Breast epithelium (tissue), 4 donors: ENCODE measurements around the gene MYADML2. TPM values are rescaled to one million over a fixed set of nuclear protein-coding genes. Genes with fewer than 3 reads are reported as not detected.

Experiments
- DNase-seq, 2 donors: peaks; one replicate each; pipeline ENCODE4 v3.0.0-alpha.2; 2019; ENCODE audit warnings: low spot score in 2 of 2
- H3K27ac ChIP-seq, 2 donors: fragments of 200-600 bp; sonication (generic) in 1 of 2; one replicate each; pipeline ENCODE4 v1.5.1; 2016 to 2019; ENCODE audit warnings: mild to moderate bottlenecking in 1 of 2
- H3K27me3 ChIP-seq, 2 donors: fragments of 200-600 bp; sonication (generic) in 1 of 2; one replicate each; pipeline versions ENCODE4 v1.5.1 to v1.6.0; 2017 to 2019; ENCODE audit warnings: control low read depth in 1 of 2, mild to moderate bottlenecking in 1 of 2
- H3K36me3 ChIP-seq: fragments of 200-600 bp; one replicate; pipeline ENCODE4 v1.5.1; 2019
- H3K4me1 ChIP-seq, 2 donors: fragments of 200-600 bp; sonication (generic); one replicate each; pipeline ENCODE4 v1.5.1; 2016 to 2019; ENCODE audit warnings: control low read depth in 1 of 2
- H3K4me3 ChIP-seq, 3 donors: fragments of 200-600 bp; sonication (generic); 1 replicate in 2 of 3; 2 replicates in 1 of 3; pipeline ENCODE4 v1.5.1; 2016 to 2019; ENCODE audit warnings: mild to moderate bottlenecking in 3 of 3, moderate library complexity in 2 of 3
- H3K9me3 ChIP-seq, 2 donors: fragments of 200-600 bp; sonication (generic) in 1 of 2; one replicate each; pipeline ENCODE4 v1.5.1; 2016 to 2019; ENCODE audit warnings: control low read depth in 1 of 2
- POLR2A ChIP-seq: fragments of 450-650 bp; IDR thresholded peaks from one replicate; pipeline ENCODE4 v1.6.1; 2016; ENCODE audit warnings: antibody characterized with exemption, mild to moderate bottlenecking, moderate library complexity
- POLR2AphosphoS5 ChIP-seq, 3 donors: sonication (generic); formaldehyde crosslinking; IDR thresholded peaks; one replicate each; pipeline ENCODE4 v1.6.1; 2017; ENCODE audit warnings: antibody characterized with exemption in 3 of 3
- intact Hi-C: fragments of 100-400 bp; cut with DNase I; formaldehyde crosslinking; loops from one replicate; pipeline ENCODE4 v1.15.1; 2023; ENCODE audit warnings: low total_unique reads
- total RNA-seq, 3 donors: library from RNA; depleted of rRNA; stranded (reverse); fragments of >200 nt; gene quantifications; one replicate each; pipeline ENCODE4 v1.1.0, GENCODE V29; 2016
- TF ChIP-seq, protein P1 (sequence below), 3 donors: fragments of 450-650 bp; IDR thresholded peaks; one replicate each; pipeline ENCODE4 v1.5.1; 2016 to 2017; ENCODE audit warnings: antibody characterized with exemption in 3 of 3, mild to moderate bottlenecking in 3 of 3, moderate library complexity in 3 of 3

The MYADML2 gene
- total RNA-seq, 3 donors from 2014 or later = not detected

DNA sequence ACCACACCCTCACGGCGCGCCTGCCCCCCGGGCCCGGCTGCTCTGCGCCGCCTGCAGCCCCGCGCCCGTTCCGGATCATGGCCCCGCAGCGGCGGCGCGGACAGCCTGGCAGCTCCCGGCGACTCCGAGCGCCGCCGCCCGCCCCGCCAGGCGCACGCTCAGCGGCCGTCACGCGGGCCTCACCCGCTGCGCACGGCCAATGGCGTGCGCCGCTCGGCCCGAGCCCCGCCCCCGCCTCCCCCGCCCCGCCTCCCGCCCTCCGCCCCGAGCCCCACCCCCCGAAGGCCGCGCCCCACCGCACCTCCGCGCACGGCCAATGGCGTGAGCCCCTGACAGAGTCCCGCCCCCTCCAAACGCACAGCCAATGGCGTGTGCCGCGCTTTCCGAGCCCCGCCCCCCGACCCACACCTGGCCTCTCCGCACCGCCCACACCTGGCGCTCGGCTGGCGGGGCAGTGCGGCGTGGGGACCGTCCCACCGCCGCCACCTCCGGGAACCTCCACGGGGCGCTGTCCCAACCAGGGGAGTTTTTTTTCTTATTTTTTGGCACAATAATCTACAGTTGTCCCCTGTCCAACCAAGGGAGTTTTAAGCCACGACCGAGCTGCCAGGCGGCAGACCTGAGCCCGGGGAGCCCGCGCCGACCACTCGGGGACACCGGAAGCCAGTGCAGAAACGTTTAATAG is 35.6 kb downstream of the MYADML2 start, which contains the start of gene PCYT2:
Gene PCYT2, minus strand, starts transcription at position 123 of the 685 bp plus-strand sequence. Its CDS starts 44 bp downstream, at position 79.
- no peaks in the 10 kb centered on the region for H3K9me3 ChIP-seq
- peak within 1 kb of the TSS; percentile 65 to 66 for H3K27ac ChIP-seq
- DNase-seq = peak; percentile 94 to 97
- H3K36me3 ChIP-seq = no peaks in the 10 kb centered on the region
- peaks cover 0 to 9% of the 10 kb centered on the region in 2 donors for H3K4me1 ChIP-seq
- peak within 1 kb of the TSS; percentile 76 to 98 (median 76) for H3K4me3 ChIP-seq
- TF ChIP-seq POLR2A (no peak), POLR2AphosphoS5 (IDR thresholded peaks at IDR 0.05) (peak in 1 of 3 donors; percentile 18)
- TF ChIP-seq, protein P1, sequence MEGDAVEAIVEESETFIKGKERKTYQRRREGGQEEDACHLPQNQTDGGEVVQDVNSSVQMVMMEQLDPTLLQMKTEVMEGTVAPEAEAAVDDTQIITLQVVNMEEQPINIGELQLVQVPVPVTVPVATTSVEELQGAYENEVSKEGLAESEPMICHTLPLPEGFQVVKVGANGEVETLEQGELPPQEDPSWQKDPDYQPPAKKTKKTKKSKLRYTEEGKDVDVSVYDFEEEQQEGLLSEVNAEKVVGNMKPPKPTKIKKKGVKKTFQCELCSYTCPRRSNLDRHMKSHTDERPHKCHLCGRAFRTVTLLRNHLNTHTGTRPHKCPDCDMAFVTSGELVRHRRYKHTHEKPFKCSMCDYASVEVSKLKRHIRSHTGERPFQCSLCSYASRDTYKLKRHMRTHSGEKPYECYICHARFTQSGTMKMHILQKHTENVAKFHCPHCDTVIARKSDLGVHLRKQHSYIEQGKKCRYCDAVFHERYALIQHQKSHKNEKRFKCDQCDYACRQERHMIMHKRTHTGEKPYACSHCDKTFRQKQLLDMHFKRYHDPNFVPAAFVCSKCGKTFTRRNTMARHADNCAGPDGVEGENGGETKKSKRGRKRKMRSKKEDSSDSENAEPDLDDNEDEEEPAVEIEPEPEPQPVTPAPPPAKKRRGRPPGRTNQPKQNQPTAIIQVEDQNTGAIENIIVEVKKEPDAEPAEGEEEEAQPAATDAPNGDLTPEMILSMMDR (IDR thresholded peaks at IDR 0.05) = peak in 1 of 3 donors; percentile 34
- H3K27me3 ChIP-seq = no peaks in the 10 kb centered on the region
- intact Hi-C loops = no loop called here

DNA sequence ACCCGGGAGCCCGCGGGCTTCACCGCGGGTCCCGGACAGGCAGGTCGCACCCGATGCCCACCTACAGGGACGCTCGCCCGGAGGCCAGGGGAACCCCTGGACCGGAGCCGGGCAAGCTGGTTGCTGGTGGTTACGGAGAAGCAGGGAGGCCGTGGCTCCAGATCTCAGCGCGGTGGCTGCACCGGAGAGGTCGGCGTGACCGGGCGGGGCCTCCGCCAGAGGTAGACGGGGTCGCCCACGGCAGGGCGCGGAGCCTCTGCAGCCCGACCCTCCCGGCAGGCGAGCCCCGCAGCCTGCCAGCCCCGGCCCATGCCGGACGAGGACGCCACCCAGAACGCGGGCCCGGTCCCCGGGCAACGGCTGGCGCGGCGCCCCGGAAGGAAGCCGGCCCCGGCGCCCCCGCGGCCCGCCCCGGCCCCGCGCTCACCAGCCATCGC is 36.2 kb downstream of the MYADML2 start:
- no peak for TF ChIP-seq POLR2AphosphoS5 (IDR thresholded peaks at IDR 0.05)
- no peak for TF ChIP-seq POLR2A
- TF ChIP-seq, protein P1 (IDR thresholded peaks at IDR 0.05) = no peak
- no peaks in the 10 kb centered on the region for H3K9me3 ChIP-seq
- DNase-seq = no peak
- H3K4me1 ChIP-seq = peaks cover 0 to 9% of the 10 kb centered on the region in 2 donors
- no peaks in the 10 kb centered on the region for H3K27me3 ChIP-seq
- intact Hi-C loops = no loop called here
- H3K36me3 ChIP-seq = no peaks in the 10 kb centered on the region
- H3K27ac ChIP-seq = peak overlapping the region; percentile 35 to 65
- peak overlapping the region; percentile 76 to 98 (median 76) for H3K4me3 ChIP-seq

- peaks cover 0 to 9% of the 10 kb centered on the region in 2 donors for H3K4me1 ChIP-seq
- H3K27ac ChIP-seq = peak overlapping the region; percentile 35 to 65
- DNase-seq = no peak
- no peaks in the 10 kb centered on the region for H3K36me3 ChIP-seq
- H3K27me3 ChIP-seq = no peaks in the 10 kb centered on the region
- intact Hi-C loops = no loop called here
- H3K9me3 ChIP-seq = no peaks in the 10 kb centered on the region
- peak overlapping the region; percentile 76 to 98 (median 76) for H3K4me3 ChIP-seq
- TF ChIP-seq POLR2A (no peak), POLR2AphosphoS5 (IDR thresholded peaks at IDR 0.05) (no peak)
- TF ChIP-seq, protein P1 (IDR thresholded peaks at IDR 0.05) = no peak
Measured at GRCh38 chr17:81909966-81910839, 36.8 kb downstream of the MYADML2 start.

- Histone ChIP-seq H3K9me3 (no peaks in the 10 kb centered on the region), H3K4me1 (peaks cover 0 to 9% of the 10 kb centered on the region in 2 donors), H3K27ac (no peak overlapping the region), H3K36me3 (no peaks in the 10 kb centered on the region), H3K27me3 (no peaks in the 10 kb centered on the region), H3K4me3 (no peak overlapping the region)
- TF ChIP-seq, protein P1 (IDR thresholded peaks at IDR 0.05) = no peak
- no peak for TF ChIP-seq POLR2A
- no peak for TF ChIP-seq POLR2AphosphoS5 (IDR thresholded peaks at IDR 0.05)
- intact Hi-C loops = no loop called here
- no peak for DNase-seq
Measured at GRCh38 chr17:81909231-81909630, 37.8 kb downstream of the MYADML2 start.
